KOPT-K1 (cell line): Measurements from ENCODE around the gene GAS2L3.

Experiments
- H3K27ac ChIP-seq: fragments of 200-600 bp; sonication (generic); 2 replicates; pipeline ENCODE4 v1.5.1; 2016; ENCODE audit warnings: antibody characterized with exemption, mild to moderate bottlenecking, low read depth, low read length; ENCODE audit not compliant: poor library complexity, severe bottlenecking
- H3K36me3 ChIP-seq: fragments of 200-600 bp; sonication (generic); 2 replicates; pipeline ENCODE4 v1.5.1; 2017; ENCODE audit warnings: antibody characterized with exemption, mild to moderate bottlenecking, low read length, moderate library complexity; ENCODE audit not compliant: insufficient read depth
- H3K9me3 ChIP-seq: fragments of 200-600 bp; sonication (generic); 2 replicates; pipeline ENCODE4 v1.5.1; 2017; ENCODE audit warnings: antibody characterized with exemption, low read length, mild to moderate bottlenecking; ENCODE audit not compliant: insufficient read depth, poor library complexity, severe bottlenecking

GAS2L3 gene

GRCh38 chr12:100668945-100669536, 95.6 kb downstream of the GAS2L3 start:
- Histone ChIP-seq H3K9me3 (no peaks in the 10 kb centered on the region), H3K36me3 (no peaks in the 10 kb centered on the region), H3K27ac (no peak overlapping the region)

- Histone ChIP-seq H3K27ac (no peak overlapping the region), H3K36me3 (no peaks in the 10 kb centered on the region), H3K9me3 (no peaks in the 10 kb centered on the region)
Measured at GRCh38 chr12:100669922-100670321, 96.4 kb downstream of the GAS2L3 start.

- no peaks in the 10 kb centered on the region for H3K36me3 ChIP-seq
- no peaks in the 10 kb centered on the region for H3K9me3 ChIP-seq
- no peak overlapping the region for H3K27ac ChIP-seq
Measured at GRCh38 chr12:100671396-100672074, 98.1 kb downstream of the GAS2L3 start.

GRCh38 chr12:100672075-100672592, 98.7 kb downstream of the GAS2L3 start:
- H3K27ac ChIP-seq: no peak overlapping the region
- no peaks in the 10 kb centered on the region for H3K9me3 ChIP-seq
- no peaks in the 10 kb centered on the region for H3K36me3 ChIP-seq

GRCh38 chr12:100674036-100674888, 100.8 kb downstream of the GAS2L3 start:
- Histone ChIP-seq H3K9me3 (no peaks in the 10 kb centered on the region), H3K27ac (no peak overlapping the region), H3K36me3 (no peaks in the 10 kb centered on the region)
